WTC11 (cell line): Measurements from ENCODE around the gene CROCC. TPM values are rescaled to one million over a fixed set of nuclear protein-coding genes. Genes with fewer than 3 reads are reported as not detected.

ENCODE experiments used
- ATAC-seq: fragments of 200-7000 bp; cut with Tn5 transposase; 2 replicates; pipeline ENCODE4 v1.10.0; 2021; ENCODE audit warnings: mild to moderate bottlenecking, moderate library complexity
- CTCF ChIA-PET: fragments of 300-600 bp; sonication (Branson Sonifier 250); formaldehyde crosslinking; loops from one replicate; lab custom pipeline; 2021; ENCODE audit warnings: antibody characterized with exemption; lab: Charles Lee
- POLR2A ChIA-PET: fragments of 350-600 bp; sonication (Branson Sonifier 250); formaldehyde crosslinking; loops from one replicate; lab custom pipeline; 2021; ENCODE audit warnings: antibody characterized with exemption; lab: Charles Lee
- DNase-seq: peaks from one replicate; pipeline ENCODE4 v3.0.0; 2021; ENCODE audit warnings: low spot score
- H3K27ac Mint-ChIP-seq: 2 replicates; pipeline ENCODE4 v1.8.0; 2021; ENCODE audit warnings: mixed read lengths
- H3K27me3 Mint-ChIP-seq: 2 replicates; pipeline ENCODE4 v1.8.0; 2021; ENCODE audit warnings: low read depth, mild to moderate bottlenecking, moderate library complexity, mixed read lengths
- H3K36me3 Mint-ChIP-seq: 2 replicates; pipeline ENCODE4 v1.8.0; 2021; ENCODE audit warnings: mixed read lengths
- H3K4me1 Mint-ChIP-seq: 2 replicates; pipeline ENCODE4 v1.8.0; 2022; ENCODE audit warnings: mixed read lengths
- H3K4me3 Mint-ChIP-seq: 2 replicates; pipeline ENCODE4 v1.8.0; 2021; ENCODE audit warnings: mild to moderate bottlenecking, moderate library complexity, mixed read lengths
- H3K9me3 Mint-ChIP-seq: 2 replicates; pipeline ENCODE4 v1.8.0; 2021; ENCODE audit warnings: mixed read lengths
- ATF1 ChIP-seq: sonication (generic); formaldehyde crosslinking; IDR thresholded peaks from 2 replicates; pipeline ENCODE4 v1.8.1; 2023; ENCODE audit warnings: mild to moderate bottlenecking, moderate library complexity, missing genetic modification reagents
- FOXJ3 ChIP-seq: sonication (generic); formaldehyde crosslinking; IDR thresholded peaks from 2 replicates; pipeline ENCODE4 v1.9.0; 2021; ENCODE audit warnings: missing genetic modification reagents, mild to moderate bottlenecking, borderline replicate concordance
- FOXK1 ChIP-seq: sonication (generic); formaldehyde crosslinking; IDR thresholded peaks from 2 replicates; pipeline ENCODE4 v1.8.0; 2022; ENCODE audit warnings: mild to moderate bottlenecking, moderate library complexity, missing genetic modification reagents
- FOXP1 ChIP-seq: sonication (generic); formaldehyde crosslinking; IDR thresholded peaks from 2 replicates; pipeline ENCODE4 v1.8.0; 2022; ENCODE audit warnings: missing genetic modification reagents, mild to moderate bottlenecking, moderate library complexity, borderline replicate concordance
- GABPB1 ChIP-seq: sonication (generic); formaldehyde crosslinking; IDR thresholded peaks from 2 replicates; pipeline ENCODE4 v1.8.1; 2023; ENCODE audit warnings: mild to moderate bottlenecking, missing genetic modification reagents
- IRF2 ChIP-seq: sonication (generic); formaldehyde crosslinking; IDR thresholded peaks from 2 replicates; pipeline ENCODE4 v1.8.0; 2022; ENCODE audit warnings: low read depth, missing genetic modification reagents, borderline replicate concordance
- JAZF1 ChIP-seq: fragments of 250-450 bp; sonication (Bioruptor Pico); IDR thresholded peaks from 2 replicates; pipeline ENCODE4 v1.9.0; 2021; ENCODE audit warnings: moderate library complexity, mild to moderate bottlenecking, inconsistent platforms
- MYBL2 ChIP-seq: sonication (generic); formaldehyde crosslinking; IDR thresholded peaks from 2 replicates; pipeline ENCODE4 v1.8.1; 2023; ENCODE audit warnings: mild to moderate bottlenecking, moderate library complexity, missing genetic modification reagents
- NFYB ChIP-seq: sonication (generic); formaldehyde crosslinking; conservative IDR thresholded peaks from 2 replicates; pipeline ENCODE4 v1.8.0; 2022; ENCODE audit warnings: low read depth, missing genetic modification reagents
- OVOL2 ChIP-seq: fragments of 250-450 bp; sonication (Bioruptor Pico); IDR thresholded peaks from 2 replicates; pipeline ENCODE4 v1.9.0; 2021; ENCODE audit warnings: mild to moderate bottlenecking, borderline replicate concordance
- SP1 ChIP-seq: sonication (generic); formaldehyde crosslinking; conservative IDR thresholded peaks from 2 replicates; pipeline ENCODE4 v1.8.1; 2022; ENCODE audit warnings: missing genetic modification reagents
- TCF7 ChIP-seq: sonication (generic); formaldehyde crosslinking; IDR thresholded peaks from 2 replicates; pipeline ENCODE4 v1.8.0; 2022; ENCODE audit warnings: mild to moderate bottlenecking, low read depth, missing genetic modification reagents, moderate library complexity
- TP53 ChIP-seq: sonication (generic); formaldehyde crosslinking; IDR thresholded peaks from 2 replicates; pipeline ENCODE4 v1.8.1; 2023; ENCODE audit warnings: mild to moderate bottlenecking, missing genetic modification reagents
- ZBTB21 ChIP-seq: sonication (generic); formaldehyde crosslinking; IDR thresholded peaks from 2 replicates; pipeline ENCODE4 v1.8.1; 2023; ENCODE audit warnings: mild to moderate bottlenecking, missing genetic modification reagents, borderline replicate concordance
- ZNF263 ChIP-seq: sonication (generic); formaldehyde crosslinking; IDR thresholded peaks from 2 replicates; pipeline ENCODE4 v1.8.1; 2022; ENCODE audit warnings: low read depth, mild to moderate bottlenecking, moderate library complexity, missing genetic modification reagents
- ZNF416 ChIP-seq: fragments of 250-450 bp; sonication (Bioruptor Pico); IDR thresholded peaks from 2 replicates; pipeline ENCODE4 v1.9.0; 2021; ENCODE audit warnings: mild to moderate bottlenecking, inconsistent platforms
- total RNA-seq: library from RNA; stranded (reverse); gene quantifications from 3 replicates; pipeline ENCODE4 v1.2.3, GENCODE V29; 2021
- TF ChIP-seq, protein P1 (sequence below): sonication (generic); formaldehyde crosslinking; IDR thresholded peaks from 2 replicates; pipeline ENCODE4 v1.8.1; 2022; ENCODE audit warnings: mild to moderate bottlenecking, missing genetic modification reagents, moderate library complexity, borderline replicate concordance
- TF ChIP-seq, protein P2 (sequence below): fragments of 250-450 bp; sonication (Bioruptor Pico); IDR thresholded peaks from 2 replicates; pipeline ENCODE4 v1.9.0; 2021; ENCODE audit warnings: moderate library complexity, mild to moderate bottlenecking, inconsistent platforms, borderline replicate concordance
- TF ChIP-seq, protein P3 (sequence below): sonication (generic); formaldehyde crosslinking; IDR thresholded peaks from 2 replicates; pipeline ENCODE4 v1.8.0; 2022; ENCODE audit warnings: mild to moderate bottlenecking, missing genetic modification reagents
- TF ChIP-seq, protein P4 (sequence below): sonication (generic); formaldehyde crosslinking; conservative IDR thresholded peaks from 2 replicates; pipeline ENCODE4 v1.8.1; 2023; ENCODE audit warnings: mild to moderate bottlenecking, low read depth, missing genetic modification reagents, moderate library complexity
- TF ChIP-seq, protein P5 (sequence below): sonication (generic); formaldehyde crosslinking; IDR thresholded peaks from 2 replicates; pipeline ENCODE4 v1.8.1; 2023; ENCODE audit warnings: mild to moderate bottlenecking, missing genetic modification reagents, moderate library complexity
- TF ChIP-seq, protein P6 (sequence below): sonication (generic); formaldehyde crosslinking; conservative IDR thresholded peaks from 2 replicates; pipeline ENCODE4 v1.8.1; 2022; ENCODE audit warnings: mild to moderate bottlenecking, missing genetic modification reagents
- TF ChIP-seq, protein P7 (sequence below): sonication (generic); formaldehyde crosslinking; IDR thresholded peaks from 2 replicates; pipeline ENCODE4 v1.8.0; 2023; ENCODE audit warnings: missing genetic modification reagents
- TF ChIP-seq, protein P8 (sequence below): sonication (generic); formaldehyde crosslinking; IDR thresholded peaks from 2 replicates; pipeline ENCODE4 v1.8.0; 2022; ENCODE audit warnings: mild to moderate bottlenecking, missing genetic modification reagents
- TF ChIP-seq, protein P9 (sequence below): fragments of 250-450 bp; sonication (Bioruptor Pico); IDR thresholded peaks from 2 replicates; pipeline ENCODE4 v1.9.0; 2021; ENCODE audit warnings: mild to moderate bottlenecking, borderline replicate concordance

The CROCC gene
- total RNA-seq, 1 experiment from 2014 or later, result 75.6 TPM

DNA sequence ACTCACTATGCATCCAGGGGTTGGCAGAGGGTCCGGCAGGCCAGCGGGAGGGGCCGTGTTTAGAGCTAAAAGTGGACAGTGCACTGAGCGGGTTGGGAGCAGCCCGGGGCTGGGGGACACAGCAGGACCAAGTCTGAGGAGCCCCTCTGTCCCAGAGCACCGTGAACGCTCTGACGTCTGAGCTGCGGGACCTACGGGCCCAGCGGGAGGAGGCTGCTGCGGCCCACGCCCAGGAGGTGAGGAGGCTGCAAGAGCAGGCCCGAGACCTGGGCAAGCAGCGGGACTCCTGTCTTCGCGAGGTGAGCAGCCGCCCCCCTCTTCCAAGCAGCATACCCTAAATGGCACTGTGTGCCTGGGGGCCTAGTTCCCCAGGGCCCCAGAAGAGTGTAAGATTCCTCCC is 32.8 kb downstream of the CROCC start:
- no peak overlapping the region for H3K27ac Mint-ChIP-seq
- no peak for DNase-seq
- TF ChIP-seq FOXJ3 (no peak), NFYB (CRISPR knock-in tag) (no peak), ZBTB21 (CRISPR knock-in tag) (no peak), IRF2 (CRISPR knock-in tag) (no peak), ZNF263 (CRISPR knock-in tag) (no peak), JAZF1 (CRISPR knock-in tag) (no peak), TP53 (no peak), ATF1 (CRISPR knock-in tag) (no peak), TCF7 (no peak), OVOL2 (no peak), MYBL2 (no peak)
- TF ChIP-seq, protein P1, sequence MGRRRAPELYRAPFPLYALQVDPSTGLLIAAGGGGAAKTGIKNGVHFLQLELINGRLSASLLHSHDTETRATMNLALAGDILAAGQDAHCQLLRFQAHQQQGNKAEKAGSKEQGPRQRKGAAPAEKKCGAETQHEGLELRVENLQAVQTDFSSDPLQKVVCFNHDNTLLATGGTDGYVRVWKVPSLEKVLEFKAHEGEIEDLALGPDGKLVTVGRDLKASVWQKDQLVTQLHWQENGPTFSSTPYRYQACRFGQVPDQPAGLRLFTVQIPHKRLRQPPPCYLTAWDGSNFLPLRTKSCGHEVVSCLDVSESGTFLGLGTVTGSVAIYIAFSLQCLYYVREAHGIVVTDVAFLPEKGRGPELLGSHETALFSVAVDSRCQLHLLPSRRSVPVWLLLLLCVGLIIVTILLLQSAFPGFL (CRISPR knock-in tag), result no peak
- TF ChIP-seq, protein P2, sequence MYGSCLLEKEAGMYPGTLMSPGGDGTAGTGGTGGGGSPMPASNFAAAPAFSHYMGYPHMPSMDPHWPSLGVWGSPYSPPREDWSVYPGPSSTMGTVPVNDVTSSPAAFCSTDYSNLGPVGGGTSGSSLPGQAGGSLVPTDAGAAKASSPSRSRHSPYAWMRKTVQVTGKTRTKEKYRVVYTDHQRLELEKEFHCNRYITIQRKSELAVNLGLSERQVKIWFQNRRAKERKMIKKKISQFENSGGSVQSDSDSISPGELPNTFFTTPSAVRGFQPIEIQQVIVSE (CRISPR knock-in tag), result no peak
- TF ChIP-seq, protein P3, sequence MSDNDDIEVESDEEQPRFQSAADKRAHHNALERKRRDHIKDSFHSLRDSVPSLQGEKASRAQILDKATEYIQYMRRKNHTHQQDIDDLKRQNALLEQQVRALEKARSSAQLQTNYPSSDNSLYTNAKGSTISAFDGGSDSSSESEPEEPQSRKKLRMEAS, result no peak
- TF ChIP-seq, protein P4, sequence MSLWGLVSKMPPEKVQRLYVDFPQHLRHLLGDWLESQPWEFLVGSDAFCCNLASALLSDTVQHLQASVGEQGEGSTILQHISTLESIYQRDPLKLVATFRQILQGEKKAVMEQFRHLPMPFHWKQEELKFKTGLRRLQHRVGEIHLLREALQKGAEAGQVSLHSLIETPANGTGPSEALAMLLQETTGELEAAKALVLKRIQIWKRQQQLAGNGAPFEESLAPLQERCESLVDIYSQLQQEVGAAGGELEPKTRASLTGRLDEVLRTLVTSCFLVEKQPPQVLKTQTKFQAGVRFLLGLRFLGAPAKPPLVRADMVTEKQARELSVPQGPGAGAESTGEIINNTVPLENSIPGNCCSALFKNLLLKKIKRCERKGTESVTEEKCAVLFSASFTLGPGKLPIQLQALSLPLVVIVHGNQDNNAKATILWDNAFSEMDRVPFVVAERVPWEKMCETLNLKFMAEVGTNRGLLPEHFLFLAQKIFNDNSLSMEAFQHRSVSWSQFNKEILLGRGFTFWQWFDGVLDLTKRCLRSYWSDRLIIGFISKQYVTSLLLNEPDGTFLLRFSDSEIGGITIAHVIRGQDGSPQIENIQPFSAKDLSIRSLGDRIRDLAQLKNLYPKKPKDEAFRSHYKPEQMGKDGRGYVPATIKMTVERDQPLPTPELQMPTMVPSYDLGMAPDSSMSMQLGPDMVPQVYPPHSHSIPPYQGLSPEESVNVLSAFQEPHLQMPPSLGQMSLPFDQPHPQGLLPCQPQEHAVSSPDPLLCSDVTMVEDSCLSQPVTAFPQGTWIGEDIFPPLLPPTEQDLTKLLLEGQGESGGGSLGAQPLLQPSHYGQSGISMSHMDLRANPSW (CRISPR knock-in tag), result no peak
- TF ChIP-seq, protein P5, sequence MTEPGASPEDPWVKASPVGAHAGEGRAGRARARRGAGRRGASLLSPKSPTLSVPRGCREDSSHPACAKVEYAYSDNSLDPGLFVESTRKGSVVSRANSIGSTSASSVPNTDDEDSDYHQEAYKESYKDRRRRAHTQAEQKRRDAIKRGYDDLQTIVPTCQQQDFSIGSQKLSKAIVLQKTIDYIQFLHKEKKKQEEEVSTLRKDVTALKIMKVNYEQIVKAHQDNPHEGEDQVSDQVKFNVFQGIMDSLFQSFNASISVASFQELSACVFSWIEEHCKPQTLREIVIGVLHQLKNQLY (CRISPR knock-in tag), result no peak
- TF ChIP-seq, protein P6, sequence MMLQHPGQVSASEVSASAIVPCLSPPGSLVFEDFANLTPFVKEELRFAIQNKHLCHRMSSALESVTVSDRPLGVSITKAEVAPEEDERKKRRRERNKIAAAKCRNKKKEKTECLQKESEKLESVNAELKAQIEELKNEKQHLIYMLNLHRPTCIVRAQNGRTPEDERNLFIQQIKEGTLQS (CRISPR knock-in tag), result no peak
- TF ChIP-seq, protein P7, sequence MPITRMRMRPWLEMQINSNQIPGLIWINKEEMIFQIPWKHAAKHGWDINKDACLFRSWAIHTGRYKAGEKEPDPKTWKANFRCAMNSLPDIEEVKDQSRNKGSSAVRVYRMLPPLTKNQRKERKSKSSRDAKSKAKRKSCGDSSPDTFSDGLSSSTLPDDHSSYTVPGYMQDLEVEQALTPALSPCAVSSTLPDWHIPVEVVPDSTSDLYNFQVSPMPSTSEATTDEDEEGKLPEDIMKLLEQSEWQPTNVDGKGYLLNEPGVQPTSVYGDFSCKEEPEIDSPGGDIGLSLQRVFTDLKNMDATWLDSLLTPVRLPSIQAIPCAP, result no peak
- TF ChIP-seq, protein P8, sequence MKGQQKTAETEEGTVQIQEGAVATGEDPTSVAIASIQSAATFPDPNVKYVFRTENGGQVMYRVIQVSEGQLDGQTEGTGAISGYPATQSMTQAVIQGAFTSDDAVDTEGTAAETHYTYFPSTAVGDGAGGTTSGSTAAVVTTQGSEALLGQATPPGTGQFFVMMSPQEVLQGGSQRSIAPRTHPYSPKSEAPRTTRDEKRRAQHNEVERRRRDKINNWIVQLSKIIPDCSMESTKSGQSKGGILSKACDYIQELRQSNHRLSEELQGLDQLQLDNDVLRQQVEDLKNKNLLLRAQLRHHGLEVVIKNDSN (CRISPR knock-in tag), result no peak
- TF ChIP-seq, all 79 proteins: peak for 0
- Mint-ChIP-seq H3K4me1 (no peaks in the 10 kb centered on the region), H3K9me3 (no peaks in the 10 kb centered on the region), H3K4me3 (no peak overlapping the region), H3K36me3 (peaks cover 18% of the 10 kb centered on the region), H3K27me3 (no peaks in the 10 kb centered on the region)
- ATAC-seq, result no peak
- CTCF ChIA-PET, result no interaction called here
- POLR2A ChIA-PET, result no interaction called here

DNA sequence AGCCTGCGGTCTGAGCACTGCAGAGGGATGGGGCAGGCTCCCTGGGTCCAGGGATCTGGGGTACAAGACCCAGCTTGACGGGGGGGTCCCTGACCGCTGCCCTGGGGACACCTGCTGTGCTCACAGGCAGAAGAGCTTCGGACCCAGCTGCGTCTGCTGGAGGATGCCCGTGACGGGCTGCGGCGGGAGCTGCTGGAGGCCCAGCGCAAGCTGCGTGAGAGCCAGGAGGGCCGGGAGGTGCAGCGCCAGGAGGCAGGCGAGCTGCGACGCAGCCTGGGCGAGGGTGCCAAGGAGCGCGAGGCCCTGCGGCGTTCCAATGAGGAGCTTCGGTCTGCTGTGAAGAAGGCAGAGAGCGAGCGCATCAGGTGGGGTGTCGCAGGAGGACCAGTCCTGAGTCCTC is 33.5 kb downstream of the CROCC start:
- Mint-ChIP-seq H3K4me1 (peaks cover under 1% of the 10 kb centered on the region), H3K27ac (no peak overlapping the region), H3K9me3 (no peaks in the 10 kb centered on the region), H3K36me3 (peaks cover 18% of the 10 kb centered on the region), H3K27me3 (no peaks in the 10 kb centered on the region), H3K4me3 (no peak overlapping the region)
- ChIA-PET CTCF (interaction anchor here (1.0 kb wide), 1 partner anchor 31 kb away, joined by 6 read pairs; no protein-coding TSS in a partner anchor), POLR2A (interaction anchor here (0.5 kb wide), 1 partner anchor 31 kb away, joined by 4 read pairs; no protein-coding TSS in a partner anchor)
- ATAC-seq (no peak), DNase-seq (no peak)
- no peak for TF ChIP-seq FOXP1 (CRISPR knock-in tag)
- no peak for TF ChIP-seq FOXK1 (CRISPR knock-in tag)
- TF ChIP-seq SP1, result no peak
- TF ChIP-seq, protein P9, sequence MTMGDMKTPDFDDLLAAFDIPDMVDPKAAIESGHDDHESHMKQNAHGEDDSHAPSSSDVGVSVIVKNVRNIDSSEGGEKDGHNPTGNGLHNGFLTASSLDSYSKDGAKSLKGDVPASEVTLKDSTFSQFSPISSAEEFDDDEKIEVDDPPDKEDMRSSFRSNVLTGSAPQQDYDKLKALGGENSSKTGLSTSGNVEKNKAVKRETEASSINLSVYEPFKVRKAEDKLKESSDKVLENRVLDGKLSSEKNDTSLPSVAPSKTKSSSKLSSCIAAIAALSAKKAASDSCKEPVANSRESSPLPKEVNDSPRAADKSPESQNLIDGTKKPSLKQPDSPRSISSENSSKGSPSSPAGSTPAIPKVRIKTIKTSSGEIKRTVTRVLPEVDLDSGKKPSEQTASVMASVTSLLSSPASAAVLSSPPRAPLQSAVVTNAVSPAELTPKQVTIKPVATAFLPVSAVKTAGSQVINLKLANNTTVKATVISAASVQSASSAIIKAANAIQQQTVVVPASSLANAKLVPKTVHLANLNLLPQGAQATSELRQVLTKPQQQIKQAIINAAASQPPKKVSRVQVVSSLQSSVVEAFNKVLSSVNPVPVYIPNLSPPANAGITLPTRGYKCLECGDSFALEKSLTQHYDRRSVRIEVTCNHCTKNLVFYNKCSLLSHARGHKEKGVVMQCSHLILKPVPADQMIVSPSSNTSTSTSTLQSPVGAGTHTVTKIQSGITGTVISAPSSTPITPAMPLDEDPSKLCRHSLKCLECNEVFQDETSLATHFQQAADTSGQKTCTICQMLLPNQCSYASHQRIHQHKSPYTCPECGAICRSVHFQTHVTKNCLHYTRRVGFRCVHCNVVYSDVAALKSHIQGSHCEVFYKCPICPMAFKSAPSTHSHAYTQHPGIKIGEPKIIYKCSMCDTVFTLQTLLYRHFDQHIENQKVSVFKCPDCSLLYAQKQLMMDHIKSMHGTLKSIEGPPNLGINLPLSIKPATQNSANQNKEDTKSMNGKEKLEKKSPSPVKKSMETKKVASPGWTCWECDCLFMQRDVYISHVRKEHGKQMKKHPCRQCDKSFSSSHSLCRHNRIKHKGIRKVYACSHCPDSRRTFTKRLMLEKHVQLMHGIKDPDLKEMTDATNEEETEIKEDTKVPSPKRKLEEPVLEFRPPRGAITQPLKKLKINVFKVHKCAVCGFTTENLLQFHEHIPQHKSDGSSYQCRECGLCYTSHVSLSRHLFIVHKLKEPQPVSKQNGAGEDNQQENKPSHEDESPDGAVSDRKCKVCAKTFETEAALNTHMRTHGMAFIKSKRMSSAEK, result no peak
- no peak for TF ChIP-seq GABPB1 (CRISPR knock-in tag)
- no peak for TF ChIP-seq ZNF416
